HG02759 (cell line): Measurements from ENCODE around the gene CHST13.
"Not testable (repeated sequence)": the region's sequence is repeated elsewhere in the genome, so short reads cannot be mapped to it uniquely, and the experiment has no call there.

Experiments
- ATAC-seq: cut with Tn5 transposase; IDR thresholded peaks from one replicate; pipeline ENCODE4 v1.9.1; 2021; ENCODE audit warnings: mild to moderate bottlenecking, moderate library complexity; ENCODE audit not compliant: unreplicated experiment

CHST13 gene

DNA sequence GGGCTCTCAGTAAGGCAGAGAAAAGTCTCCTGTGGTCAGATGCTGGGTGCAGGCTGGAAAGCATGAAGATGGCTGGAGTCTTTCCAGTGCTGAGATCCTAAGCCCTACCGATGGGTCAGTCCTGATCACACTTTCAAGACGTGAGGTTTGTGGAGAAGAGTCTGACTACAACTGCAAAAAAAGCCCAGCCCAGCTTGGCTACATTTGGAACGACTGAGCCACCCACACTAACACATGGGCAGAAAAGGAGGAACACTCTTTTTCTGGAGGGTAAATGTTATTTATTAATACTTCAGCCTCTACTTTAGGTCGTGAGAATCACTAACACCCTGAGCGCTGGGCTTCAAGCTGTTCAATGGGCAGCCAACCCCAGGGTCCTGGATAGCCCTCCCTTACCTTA lies 56.8 kb downstream of the CHST13 start:
- ATAC-seq = no peak

DNA sequence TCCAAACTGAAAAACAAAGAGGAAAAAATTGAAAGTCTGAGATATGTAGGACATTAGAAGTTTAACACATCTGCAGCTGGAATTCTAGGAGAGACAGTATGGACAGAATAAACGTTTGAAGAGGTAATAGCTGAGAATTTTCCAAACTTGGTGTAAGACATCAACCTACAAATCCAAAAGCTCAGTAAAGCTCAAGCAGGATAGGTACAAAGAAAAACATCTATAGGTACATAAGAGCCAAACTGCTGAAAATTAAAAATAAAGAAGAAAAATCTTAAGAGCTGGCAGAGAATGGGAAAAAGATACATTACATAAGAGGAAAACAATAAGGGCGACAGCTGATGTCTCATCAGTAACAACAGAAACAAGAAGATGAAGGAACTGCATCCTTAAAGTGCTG lies 57.6 kb downstream of the CHST13 start:
- no peak for ATAC-seq

DNA sequence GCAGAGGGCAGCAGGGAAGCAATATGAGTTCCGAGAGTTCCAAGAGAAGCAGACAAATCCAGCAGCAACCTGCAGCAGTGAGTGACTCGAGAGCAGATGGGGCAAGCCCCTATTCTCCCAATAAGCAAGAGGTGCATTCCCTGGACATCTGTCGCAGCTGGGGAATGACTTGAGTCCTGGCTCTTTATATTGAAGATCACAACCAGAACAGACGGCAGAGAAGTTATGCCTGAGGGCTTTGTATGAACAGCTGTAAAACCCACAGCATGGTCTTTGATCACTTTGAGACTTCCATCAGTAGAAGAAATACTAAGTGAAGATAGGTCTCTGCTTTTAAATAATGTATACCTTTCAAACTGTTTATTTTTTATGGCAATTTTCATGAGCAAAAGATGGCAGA lies 58.4 kb downstream of the CHST13 start:
- no peak for ATAC-seq

DNA sequence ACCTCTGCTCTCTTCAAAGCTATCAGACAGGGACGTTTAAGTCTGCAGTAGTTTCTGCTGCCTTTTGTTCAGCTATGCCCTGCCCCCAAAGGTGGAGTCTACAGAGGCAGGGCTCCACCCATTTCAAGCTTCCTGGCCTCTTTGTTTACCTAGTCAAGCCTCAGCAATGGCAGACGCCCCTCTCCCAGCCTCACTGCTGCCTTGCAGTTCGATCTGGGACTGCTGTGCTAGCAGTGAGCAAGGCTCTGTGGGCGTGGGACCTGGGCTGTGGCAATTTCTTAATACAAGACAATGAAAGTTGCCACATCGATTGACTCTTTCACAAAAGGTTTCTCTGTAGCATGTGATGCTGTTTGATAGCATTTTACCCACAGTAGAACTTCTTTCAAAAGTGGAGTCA lies 67.6 kb downstream of the CHST13 start:
- ATAC-seq = not testable (repeated sequence)
